HepG2 (cell line): ENCODE measurements around the gene C1orf115. TPM values are rescaled to one million over a fixed set of nuclear protein-coding genes. Genes with fewer than 3 reads are reported as not detected.
A peak's percentile ranks its signal among the peaks of the same experiment; 100 is the strongest.
"Not testable (repeated sequence)": the region's sequence is repeated elsewhere in the genome, so short reads cannot be mapped to it uniquely, and the experiment has no call there.

Experiments used
- ATAC-seq: fragments of 200-7000 bp; cut with Tn5 transposase; 3 replicates; pipeline ENCODE4 v1.9.1; 2020; ENCODE audit warnings: mild to moderate bottlenecking, moderate library complexity
- BruUV-seq: library from RNA; stranded (reverse); fragments of 400-500 nt; replicated peaks from 2 replicates; lab custom pipeline; 2021; lab: Mats Ljungman, UMichigan
- CTCF ChIA-PET: fragments of 300-600 bp; formaldehyde crosslinking; extraction: SDS; loops from one replicate; lab custom pipeline; 2021; ENCODE audit warnings: low total read pairs, inconsistent platforms, low intra/inter-chr PET ratio; lab: Yijun Ruan, JAX
- POLR2A ChIA-PET: fragments of 350-600 bp; sonication (Branson Sonifier 250); formaldehyde crosslinking; loops from one replicate; lab custom pipeline; 2020; ENCODE audit warnings: antibody characterized with exemption, inconsistent platforms; lab: Yijun Ruan, JAX
- DNase-seq: peaks from one replicate; pipeline ENCODE4 v3.0.0-alpha.2; 2015; ENCODE audit warnings: low spot score
- FAIRE-seq: peaks from 3 replicates; lab custom pipeline; 2011; peaks lifted over from hg19 to GRCh38; lab: Jason Lieb, UNC
- H2AFZ ChIP-seq: one replicate; pipeline ENCODE4 v1.6.1; 2011; ENCODE audit warnings: low read length, inconsistent platforms
- H3K27ac ChIP-seq: fragments of 300-600 bp; 3 replicates; pipeline ENCODE4 v1.8.0; 2011; ENCODE audit warnings: mixed run types, mild to moderate bottlenecking, mixed read lengths, low read length, inconsistent platforms; ENCODE audit not compliant: insufficient read depth; ENCODE audit errors: extremely low read length
- H3K27me3 ChIP-seq, 2 experiments: fragments of 200-600 bp in 1 of 2; 2 replicates in 1 of 2; 3 replicates in 1 of 2; pipeline versions ENCODE4 v1.6.0 to v1.8.0; 2011; ENCODE audit warnings: low read length in 2 of 2, mild to moderate bottlenecking in 2 of 2, moderate library complexity in 2 of 2, inconsistent platforms in 1 of 2; ENCODE audit not compliant: insufficient read depth in 2 of 2, control insufficient read depth in 1 of 2
- H3K36me3 ChIP-seq, 2 experiments: fragments of 200-600 bp in 1 of 2; replicated peaks in 1 of 2; 2 replicates in 1 of 2; 3 replicates in 1 of 2; pipeline versions ENCODE4 v1.5.1 to v1.8.0; 2011; ENCODE audit warnings: low read length in 2 of 2, inconsistent platforms in 1 of 2; ENCODE audit not compliant: insufficient read depth in 2 of 2, control insufficient read depth in 1 of 2
- H3K4me1 ChIP-seq: 2 replicates; pipeline ENCODE4 v1.5.1; 2012; ENCODE audit warnings: low read length, inconsistent platforms; ENCODE audit not compliant: insufficient read depth
- H3K4me2 ChIP-seq: 2 replicates; pipeline ENCODE4 v1.6.0; 2011; ENCODE audit warnings: low read depth, low read length, inconsistent platforms
- H3K4me3 ChIP-seq, 3 experiments: fragments of 200-600 bp in 1 of 3; sonication (generic), shearing (Covaris generic) in 1 of 3; replicated peaks in 1 of 3; 2 replicates each; pipeline ENCODE4 v1.5.1; 2011 to 2016; ENCODE audit warnings: low read length in 3 of 3, inconsistent platforms in 2 of 3, low read depth in 2 of 3, mild to moderate bottlenecking in 2 of 3, control low read depth in 1 of 3, mixed read lengths in 1 of 3; ENCODE audit not compliant: insufficient read depth in 1 of 3
- H3K79me2 ChIP-seq: one replicate; pipeline ENCODE4 v1.6.1; 2011; ENCODE audit warnings: low read length, inconsistent platforms; ENCODE audit not compliant: insufficient read depth
- H3K9ac ChIP-seq: 2 replicates; pipeline ENCODE4 v1.6.0; 2011; ENCODE audit warnings: mild to moderate bottlenecking, low read depth, low read length, inconsistent platforms; ENCODE audit not compliant: insufficient read depth
- H3K9me3 ChIP-seq: 2 replicates; pipeline ENCODE4 v1.5.1; 2012; ENCODE audit warnings: mild to moderate bottlenecking, low read length
- H4K20me1 ChIP-seq: 2 replicates; pipeline ENCODE4 v1.6.0; 2011; ENCODE audit warnings: inconsistent platforms, mild to moderate bottlenecking, low read length, moderate library complexity; ENCODE audit not compliant: insufficient read depth
- FOXJ3 ChIP-seq: sonication (generic); formaldehyde crosslinking; IDR thresholded peaks from 2 replicates; pipeline ENCODE4 v1.4.0; 2020; ENCODE audit warnings: missing genetic modification reagents, mild to moderate bottlenecking, borderline replicate concordance
- HNF1B ChIP-seq: sonication (generic); formaldehyde crosslinking; IDR thresholded peaks from 2 replicates; pipeline ENCODE4 v1.5.1; 2020; ENCODE audit warnings: mild to moderate bottlenecking, moderate library complexity, missing genetic modification reagents
- NFYB ChIP-seq: sonication (generic); formaldehyde crosslinking; IDR thresholded peaks from 2 replicates; pipeline ENCODE4 v1.4.0; 2020; ENCODE audit warnings: missing genetic modification reagents
- PATZ1 ChIP-seq: sonication (generic); formaldehyde crosslinking; IDR thresholded peaks from 2 replicates; pipeline ENCODE4 v1.4.0; 2020; ENCODE audit warnings: missing genetic modification reagents
- SOX5 ChIP-seq: IDR thresholded peaks from 2 replicates; pipeline ENCODE4 v1.6.1; 2016; ENCODE audit warnings: borderline replicate concordance
- ZNF207 ChIP-seq: fragments of 450-650 bp; IDR thresholded peaks from 2 replicates; pipeline ENCODE4 v1.6.1; 2016; ENCODE audit warnings: antibody characterized with exemption, borderline replicate concordance
- ZNF512 ChIP-seq: sonication (generic); formaldehyde crosslinking; IDR thresholded peaks from 2 replicates; pipeline ENCODE4 v1.4.0; 2020; ENCODE audit warnings: mild to moderate bottlenecking, missing genetic modification reagents
- WGBS: methylation state at CpG from one replicate; pipeline ENCODE4 v1.1.6; 2017; ENCODE audit warnings: low lambda C conversion rate; 5-methylcytosine and 5-hydroxymethylcytosine counted together
- in situ Hi-C: cut with HindIII; loops from 2 replicates; pipeline ENCODE4 v1.10.0; 2017; ENCODE audit warnings: low pct_unique_long_range_greater_than_20kb; ENCODE audit not compliant: extremely low pct_ligation_motif_present
- intact Hi-C: fragments of 100-400 bp; cut with micrococcal nuclease; formaldehyde crosslinking; loops from one replicate; pipeline ENCODE4 v1.10.0; 2022; ENCODE audit not compliant: unreplicated experiment
- polyA plus RNA-seq, 8 experiments: library from polyadenylated mRNA; depleted of rRNA in 3 of 8; stranded (reverse) in 7 of 8; unstranded in 1 of 8; fragments of >200 nt; fragmentation: Illumina TruSeq in 4 of 8; extraction: Trizol in 4 of 8; gene quantifications; 2 replicates each; pipeline versions ENCODE4 v1.2.1 to v1.2.3, GENCODE V29; 2011 to 2016; ENCODE audit warnings: low read depth in 4 of 8, missing spikeins in 1 of 8, mixed read lengths in 1 of 8; ENCODE audit not compliant: insufficient read depth in 1 of 8
- total RNA-seq, 5 experiments: library from RNA; depleted of rRNA; stranded (reverse); fragments of >200 nt; fragmentation: Illumina TruSeq; extraction: Trizol; gene quantifications; 2 replicates each; pipeline ENCODE4 v1.2.3, GENCODE V29; 2016; ENCODE audit warnings: low read depth in 1 of 5

The C1orf115 gene
- total and polyA plus RNA-seq, 2 of the 13 experiments (the other 11 are each of a cell fraction or from before 2014, with no cell fraction given), result 25.2 to 85.9 TPM

- TF ChIP-seq HNF1B (peak; percentile 55; the same call in 1 of the 2 replicates), ZNF207 (no peak), ZNF512 (CRISPR knock-in tag) (no peak), SOX5 (peak; percentile 51; the same call in 1 of the 2 replicates), FOXJ3 (CRISPR knock-in tag) (peak; percentile 43; the same call in 1 of the 2 replicates), PATZ1 (CRISPR knock-in tag) (peak; percentile 100), NFYB (CRISPR knock-in tag) (no peak)
Observed at GRCh38 chr1:220711056-220711809, 21.1 kb downstream of the C1orf115 start (continued).

- WGBS, result 33% methylated on average over 5 of the region's 5 CpGs
- peaks cover 18% of the 10 kb centered on the region for H3K4me1 ChIP-seq
- H4K20me1 ChIP-seq, BruUV-seq, H3K4me2 ChIP-seq, FAIRE-seq, CTCF ChIA-PET, POLR2A ChIA-PET, H3K79me2 ChIP-seq, H2AFZ ChIP-seq, H3K9me3 ChIP-seq, H3K27ac ChIP-seq, H3K36me3 ChIP-seq, H3K27me3 ChIP-seq, intact Hi-C loops, in situ Hi-C loops, ATAC-seq, H3K4me3 ChIP-seq, H3K9ac ChIP-seq, DNase-seq: not testable (repeated sequence)
Observed at GRCh38 chr1:220715986-220716385, 25.8 kb downstream of the C1orf115 start.
